GM19468 (cell line): Measurements from ENCODE around the gene SLC51A.
"Not testable (repeated sequence)": the region's sequence is repeated elsewhere in the genome, so short reads cannot be mapped to it uniquely, and the experiment has no call there.

Source experiments
- ATAC-seq: cut with Tn5 transposase; IDR thresholded peaks from one replicate; pipeline ENCODE4 v1.9.1; 2021; ENCODE audit warnings: mild to moderate bottlenecking, moderate library complexity, moderate number of reproducible peaks; ENCODE audit not compliant: unreplicated experiment; ENCODE audit errors: extremely low read depth

Gene SLC51A

GRCh38 chr3:196216089-196216564 lies at the start of gene SLC51A:
Gene SLC51A, plus strand, starts transcription at chr3:196216534. Its CDS starts 179 bp downstream, at chr3:196216713.
- ATAC-seq, result no peak

- ATAC-seq, result no peak
These were observed 49.6 kb upstream of the SLC51A start for GRCh38 chr3:196166741-196167140.

GRCh38 chr3:196168808-196169391 lies 47.4 kb upstream of the SLC51A start:
- no peak for ATAC-seq

DNA sequence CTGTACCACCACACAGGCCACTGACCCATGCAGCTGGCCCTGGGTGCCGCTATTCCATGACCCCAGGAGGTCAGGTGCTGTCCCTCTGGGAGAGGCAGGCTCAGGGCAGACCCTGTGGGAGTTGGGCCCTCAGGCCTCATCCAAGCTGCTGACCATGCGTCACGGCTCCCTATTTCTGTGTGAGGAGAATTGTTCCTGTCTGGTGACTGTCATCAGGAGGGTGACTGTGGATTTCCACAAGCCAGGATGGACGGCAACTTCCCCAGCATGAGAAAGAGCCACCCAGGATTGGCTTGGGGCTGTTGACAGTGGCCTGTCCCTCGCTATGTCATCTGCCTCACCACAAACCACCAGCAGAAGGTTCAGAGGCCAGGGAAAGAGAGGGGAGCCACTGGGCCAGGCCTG lies 46.5 kb upstream of the SLC51A start:
- ATAC-seq, result no peak

DNA sequence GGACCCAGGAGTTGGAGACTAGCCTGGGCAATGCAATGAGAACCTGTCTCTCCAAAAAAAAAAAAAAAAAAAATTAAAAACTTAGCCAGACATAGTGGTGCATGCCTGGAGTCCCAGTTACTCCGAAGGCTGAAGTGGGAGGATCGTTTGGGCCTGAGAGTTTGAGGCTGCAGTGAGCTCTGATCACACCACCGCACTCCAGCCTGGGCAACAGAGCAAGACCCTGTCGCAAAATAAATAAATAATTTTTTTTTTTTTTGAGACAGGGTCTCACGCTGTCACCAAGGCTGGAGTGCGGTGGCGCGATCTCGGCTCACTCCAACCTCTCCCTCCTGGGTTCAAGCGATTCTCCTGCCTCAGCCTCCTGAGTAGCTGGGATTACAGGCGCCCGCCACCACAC lies 46.0 kb upstream of the SLC51A start:
- ATAC-seq, result not testable (repeated sequence)

DNA sequence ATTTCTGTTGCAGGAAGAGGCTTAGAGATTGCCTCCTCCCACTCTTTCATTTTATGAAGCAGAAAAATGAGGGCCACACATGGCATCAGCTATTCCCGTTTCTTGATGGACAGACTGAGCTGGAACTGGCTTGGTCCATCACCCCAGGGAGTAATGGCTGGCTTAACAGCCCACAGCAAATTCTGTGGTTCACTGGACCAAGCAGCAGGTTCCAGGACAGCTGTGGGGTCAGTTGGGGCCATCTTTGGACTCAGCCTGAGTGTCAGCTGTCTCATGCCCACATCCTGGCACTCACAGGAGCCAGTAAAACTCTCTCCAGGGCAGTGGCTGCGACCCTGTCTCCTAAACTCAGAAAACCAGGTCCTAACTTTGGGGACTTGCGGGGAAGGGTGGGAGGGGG lies 41.7 kb upstream of the SLC51A start:
- no peak for ATAC-seq

DNA sequence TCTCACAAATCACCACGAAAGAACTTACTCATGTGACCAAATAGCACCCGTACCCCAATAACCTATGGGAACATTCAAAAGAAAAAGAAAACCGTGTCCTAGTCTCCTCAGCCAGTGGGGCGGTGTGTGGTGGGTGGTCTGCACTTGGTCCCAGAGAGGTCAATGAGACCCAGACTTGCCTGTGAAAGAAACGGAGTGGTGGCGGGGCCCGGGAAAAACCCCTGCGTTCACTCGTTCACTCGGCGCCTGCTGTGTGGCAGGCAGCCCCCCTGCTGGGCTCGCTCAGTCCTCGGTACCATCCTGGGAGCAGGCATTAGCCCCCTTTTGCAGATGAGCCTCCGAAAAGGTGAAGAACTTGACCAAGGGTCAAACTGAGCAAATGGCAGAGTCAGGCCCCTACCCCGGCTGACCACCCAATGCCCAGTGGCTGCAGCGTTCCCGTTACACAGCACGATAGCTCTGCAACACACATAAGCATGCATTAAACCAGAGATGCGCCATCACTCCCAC lies 41.2 kb upstream of the SLC51A start:
- ATAC-seq, result no peak

DNA sequence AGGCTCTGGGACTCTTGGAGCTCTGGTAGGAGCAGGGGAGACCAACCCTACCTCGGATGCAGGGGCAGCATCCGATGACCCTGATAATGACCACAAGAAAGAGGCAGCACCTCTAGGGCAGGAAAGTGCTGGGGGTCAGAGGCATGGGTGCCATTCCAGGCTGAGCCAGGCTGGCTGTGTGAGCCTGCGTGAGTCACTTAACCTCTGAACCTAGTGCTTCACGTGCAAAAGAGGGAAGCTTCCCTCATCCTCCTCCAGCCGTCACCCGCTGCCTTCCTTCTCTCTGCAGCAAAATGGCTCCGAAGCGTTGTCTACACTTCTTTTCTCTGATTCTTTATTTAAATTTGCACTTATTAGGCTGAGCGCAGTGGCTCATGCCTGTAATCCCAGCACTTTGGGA lies 40.6 kb upstream of the SLC51A start:
- ATAC-seq, result no peak

- ATAC-seq, result no peak
These were observed 38.8 kb upstream of the SLC51A start for GRCh38 chr3:196177567-196177966.

- no peak for ATAC-seq
These were observed 38.4 kb upstream of the SLC51A start for GRCh38 chr3:196177967-196178366.

DNA sequence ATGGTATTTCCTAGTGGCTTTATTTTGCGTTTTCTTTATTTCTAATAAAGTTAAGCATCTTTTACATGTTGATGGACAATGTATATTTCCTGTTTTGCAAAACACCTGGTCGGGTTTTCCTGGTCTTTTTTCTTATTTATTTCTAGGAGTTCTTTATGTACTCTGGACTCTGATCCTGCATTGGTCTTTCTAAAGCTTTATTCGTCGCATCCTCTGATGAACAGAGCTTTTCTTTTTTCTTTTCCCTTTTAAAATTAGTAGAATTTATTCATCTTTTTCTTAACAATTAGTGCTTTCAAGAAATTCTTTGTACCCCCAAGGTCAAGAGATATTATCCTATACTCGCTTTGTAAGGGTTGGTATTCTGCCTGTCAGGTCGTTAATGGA lies 37.3 kb upstream of the SLC51A start:
- ATAC-seq, result no peak

- ATAC-seq, result peak; percentile 63
These were observed 36.7 kb upstream of the SLC51A start for GRCh38 chr3:196179380-196180308.

GRCh38 chr3:196180346-196180745 lies 36.0 kb upstream of the SLC51A start:
- no peak for ATAC-seq

GRCh38 chr3:196181127-196181546 lies 35.2 kb upstream of the SLC51A start:
- ATAC-seq, result no peak

GRCh38 chr3:196184169-196184432 lies 32.2 kb upstream of the SLC51A start:
- ATAC-seq, result not testable (repeated sequence)

GRCh38 chr3:196184881-196185280 lies 31.5 kb upstream of the SLC51A start:
- ATAC-seq, result no peak

GRCh38 chr3:196186651-196187573 lies 29.4 kb upstream of the SLC51A start:
- ATAC-seq, result no peak

- ATAC-seq, result no peak
These were observed 26.6 kb upstream of the SLC51A start for GRCh38 chr3:196189566-196190347.

- no peak for ATAC-seq
These were observed 24.3 kb upstream of the SLC51A start for GRCh38 chr3:196192036-196192523.
